ENCODE measurements around the gene IGSF21. TPM values are rescaled to one million over a fixed set of nuclear protein-coding genes. Genes with fewer than 3 reads are reported as not detected.

IGSF21 gene
- total and polyA plus RNA-seq, 2 of the 8 experiments (the other 6 are each of a cell fraction or from before 2014, with no cell fraction given): 22.5 to 28.5 TPM

DNA sequence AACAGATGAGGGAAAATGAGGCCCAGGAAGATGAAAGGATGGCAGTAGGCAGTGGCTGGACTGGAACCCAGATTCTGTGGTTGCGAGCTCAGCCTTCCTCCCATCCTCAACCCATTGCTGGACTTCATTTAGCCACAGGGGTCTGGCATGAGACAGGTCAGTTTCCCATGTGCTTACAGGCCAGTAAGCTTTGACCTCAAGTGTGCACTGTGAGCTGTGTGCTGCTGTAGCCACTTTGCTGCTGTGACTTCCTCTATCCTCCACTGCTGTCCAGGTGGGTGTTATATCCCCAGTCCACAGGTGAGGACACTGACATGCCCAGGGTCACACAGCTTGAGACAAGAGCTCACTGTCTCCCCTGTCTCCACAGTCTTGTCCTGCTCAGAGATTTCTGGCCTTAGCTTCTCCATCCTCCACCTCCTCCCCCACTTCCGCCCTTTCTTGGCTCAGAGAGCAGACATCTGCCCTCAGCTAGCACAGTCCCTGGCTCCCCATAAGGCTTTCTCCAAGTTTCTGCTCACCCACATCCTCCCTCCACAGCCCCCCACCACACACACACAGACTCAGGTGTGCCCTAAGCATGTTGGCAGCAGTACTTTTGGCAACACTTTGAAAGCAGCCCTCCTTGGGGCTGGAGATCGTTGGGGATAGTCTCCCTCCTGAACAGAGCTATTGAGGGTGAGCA, 7.3 kb downstream of the IGSF21 start (continued):
- TF ChIP-seq, protein P1, sequence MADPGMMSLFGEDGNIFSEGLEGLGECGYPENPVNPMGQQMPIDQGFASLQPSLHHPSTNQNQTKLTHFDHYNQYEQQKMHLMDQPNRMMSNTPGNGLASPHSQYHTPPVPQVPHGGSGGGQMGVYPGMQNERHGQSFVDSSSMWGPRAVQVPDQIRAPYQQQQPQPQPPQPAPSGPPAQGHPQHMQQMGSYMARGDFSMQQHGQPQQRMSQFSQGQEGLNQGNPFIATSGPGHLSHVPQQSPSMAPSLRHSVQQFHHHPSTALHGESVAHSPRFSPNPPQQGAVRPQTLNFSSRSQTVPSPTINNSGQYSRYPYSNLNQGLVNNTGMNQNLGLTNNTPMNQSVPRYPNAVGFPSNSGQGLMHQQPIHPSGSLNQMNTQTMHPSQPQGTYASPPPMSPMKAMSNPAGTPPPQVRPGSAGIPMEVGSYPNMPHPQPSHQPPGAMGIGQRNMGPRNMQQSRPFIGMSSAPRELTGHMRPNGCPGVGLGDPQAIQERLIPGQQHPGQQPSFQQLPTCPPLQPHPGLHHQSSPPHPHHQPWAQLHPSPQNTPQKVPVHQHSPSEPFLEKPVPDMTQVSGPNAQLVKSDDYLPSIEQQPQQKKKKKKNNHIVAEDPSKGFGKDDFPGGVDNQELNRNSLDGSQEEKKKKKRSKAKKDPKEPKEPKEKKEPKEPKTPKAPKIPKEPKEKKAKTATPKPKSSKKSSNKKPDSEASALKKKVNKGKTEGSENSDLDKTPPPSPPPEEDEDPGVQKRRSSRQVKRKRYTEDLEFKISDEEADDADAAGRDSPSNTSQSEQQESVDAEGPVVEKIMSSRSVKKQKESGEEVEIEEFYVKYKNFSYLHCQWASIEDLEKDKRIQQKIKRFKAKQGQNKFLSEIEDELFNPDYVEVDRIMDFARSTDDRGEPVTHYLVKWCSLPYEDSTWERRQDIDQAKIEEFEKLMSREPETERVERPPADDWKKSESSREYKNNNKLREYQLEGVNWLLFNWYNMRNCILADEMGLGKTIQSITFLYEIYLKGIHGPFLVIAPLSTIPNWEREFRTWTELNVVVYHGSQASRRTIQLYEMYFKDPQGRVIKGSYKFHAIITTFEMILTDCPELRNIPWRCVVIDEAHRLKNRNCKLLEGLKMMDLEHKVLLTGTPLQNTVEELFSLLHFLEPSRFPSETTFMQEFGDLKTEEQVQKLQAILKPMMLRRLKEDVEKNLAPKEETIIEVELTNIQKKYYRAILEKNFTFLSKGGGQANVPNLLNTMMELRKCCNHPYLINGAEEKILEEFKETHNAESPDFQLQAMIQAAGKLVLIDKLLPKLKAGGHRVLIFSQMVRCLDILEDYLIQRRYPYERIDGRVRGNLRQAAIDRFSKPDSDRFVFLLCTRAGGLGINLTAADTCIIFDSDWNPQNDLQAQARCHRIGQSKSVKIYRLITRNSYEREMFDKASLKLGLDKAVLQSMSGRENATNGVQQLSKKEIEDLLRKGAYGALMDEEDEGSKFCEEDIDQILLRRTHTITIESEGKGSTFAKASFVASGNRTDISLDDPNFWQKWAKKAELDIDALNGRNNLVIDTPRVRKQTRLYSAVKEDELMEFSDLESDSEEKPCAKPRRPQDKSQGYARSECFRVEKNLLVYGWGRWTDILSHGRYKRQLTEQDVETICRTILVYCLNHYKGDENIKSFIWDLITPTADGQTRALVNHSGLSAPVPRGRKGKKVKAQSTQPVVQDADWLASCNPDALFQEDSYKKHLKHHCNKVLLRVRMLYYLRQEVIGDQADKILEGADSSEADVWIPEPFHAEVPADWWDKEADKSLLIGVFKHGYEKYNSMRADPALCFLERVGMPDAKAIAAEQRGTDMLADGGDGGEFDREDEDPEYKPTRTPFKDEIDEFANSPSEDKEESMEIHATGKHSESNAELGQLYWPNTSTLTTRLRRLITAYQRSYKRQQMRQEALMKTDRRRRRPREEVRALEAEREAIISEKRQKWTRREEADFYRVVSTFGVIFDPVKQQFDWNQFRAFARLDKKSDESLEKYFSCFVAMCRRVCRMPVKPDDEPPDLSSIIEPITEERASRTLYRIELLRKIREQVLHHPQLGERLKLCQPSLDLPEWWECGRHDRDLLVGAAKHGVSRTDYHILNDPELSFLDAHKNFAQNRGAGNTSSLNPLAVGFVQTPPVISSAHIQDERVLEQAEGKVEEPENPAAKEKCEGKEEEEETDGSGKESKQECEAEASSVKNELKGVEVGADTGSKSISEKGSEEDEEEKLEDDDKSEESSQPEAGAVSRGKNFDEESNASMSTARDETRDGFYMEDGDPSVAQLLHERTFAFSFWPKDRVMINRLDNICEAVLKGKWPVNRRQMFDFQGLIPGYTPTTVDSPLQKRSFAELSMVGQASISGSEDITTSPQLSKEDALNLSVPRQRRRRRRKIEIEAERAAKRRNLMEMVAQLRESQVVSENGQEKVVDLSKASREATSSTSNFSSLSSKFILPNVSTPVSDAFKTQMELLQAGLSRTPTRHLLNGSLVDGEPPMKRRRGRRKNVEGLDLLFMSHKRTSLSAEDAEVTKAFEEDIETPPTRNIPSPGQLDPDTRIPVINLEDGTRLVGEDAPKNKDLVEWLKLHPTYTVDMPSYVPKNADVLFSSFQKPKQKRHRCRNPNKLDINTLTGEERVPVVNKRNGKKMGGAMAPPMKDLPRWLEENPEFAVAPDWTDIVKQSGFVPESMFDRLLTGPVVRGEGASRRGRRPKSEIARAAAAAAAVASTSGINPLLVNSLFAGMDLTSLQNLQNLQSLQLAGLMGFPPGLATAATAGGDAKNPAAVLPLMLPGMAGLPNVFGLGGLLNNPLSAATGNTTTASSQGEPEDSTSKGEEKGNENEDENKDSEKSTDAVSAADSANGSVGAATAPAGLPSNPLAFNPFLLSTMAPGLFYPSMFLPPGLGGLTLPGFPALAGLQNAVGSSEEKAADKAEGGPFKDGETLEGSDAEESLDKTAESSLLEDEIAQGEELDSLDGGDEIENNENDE (IDR thresholded peaks at IDR 0.05; ENCODE audit: insufficient replicate concordance, low read length): no peak
- TF ChIP-seq JUND (IDR thresholded peaks at IDR 0.05; ENCODE audit: low read length) (no peak), CBX5 (IDR thresholded peaks at IDR 0.05; ENCODE audit: low read depth, low read length) (no peak), SAP30 (IDR thresholded peaks at IDR 0.05; ENCODE audit: insufficient read depth, insufficient replicate concordance, low read length) (no peak), KDM4A (IDR thresholded peaks at IDR 0.05; ENCODE audit: low read depth, low read length, severe bottlenecking) (no peak), KDM1A (IDR thresholded peaks at IDR 0.05; ENCODE audit: borderline replicate concordance, low read length) (no peak)
